LoVo (cell line): ENCODE measurements around the gene STK32B.
"Not testable (repeated sequence)": the region's sequence is repeated elsewhere in the genome, so short reads cannot be mapped to it uniquely, and the experiment has no call there.

Source experiments
- DNase-seq: peaks from one replicate; pipeline ENCODE4 v3.0.0-alpha.2; 2016; ENCODE audit warnings: low spot score

The STK32B gene

GRCh38 chr4:5266991-5267390 is 215.7 kb downstream of the STK32B start:
- DNase-seq = no peak

GRCh38 chr4:5267408-5267807 is 216.1 kb downstream of the STK32B start:
- no peak for DNase-seq

GRCh38 chr4:5276475-5277075 is 225.3 kb downstream of the STK32B start:
- no peak for DNase-seq

DNA sequence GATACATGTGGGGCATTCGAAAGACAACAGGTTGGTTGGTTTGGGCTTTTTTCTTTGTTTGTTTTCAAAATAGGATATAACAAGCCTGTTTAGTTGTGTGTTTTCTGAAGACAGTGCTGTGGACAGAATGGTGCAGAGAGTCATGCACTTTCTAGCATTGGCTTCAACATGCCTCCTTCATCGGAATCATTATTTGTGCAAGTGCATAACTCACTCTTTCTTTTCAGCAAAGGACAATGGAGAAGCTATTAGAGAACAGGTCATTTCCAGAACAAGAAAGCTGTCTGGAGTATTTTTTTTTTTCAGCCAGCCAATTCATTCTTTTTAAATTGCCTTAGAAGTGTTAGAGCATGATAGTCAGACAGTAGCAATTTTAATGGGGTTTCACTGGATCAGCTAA is 225.8 kb downstream of the STK32B start:
- no peak for DNase-seq

DNA sequence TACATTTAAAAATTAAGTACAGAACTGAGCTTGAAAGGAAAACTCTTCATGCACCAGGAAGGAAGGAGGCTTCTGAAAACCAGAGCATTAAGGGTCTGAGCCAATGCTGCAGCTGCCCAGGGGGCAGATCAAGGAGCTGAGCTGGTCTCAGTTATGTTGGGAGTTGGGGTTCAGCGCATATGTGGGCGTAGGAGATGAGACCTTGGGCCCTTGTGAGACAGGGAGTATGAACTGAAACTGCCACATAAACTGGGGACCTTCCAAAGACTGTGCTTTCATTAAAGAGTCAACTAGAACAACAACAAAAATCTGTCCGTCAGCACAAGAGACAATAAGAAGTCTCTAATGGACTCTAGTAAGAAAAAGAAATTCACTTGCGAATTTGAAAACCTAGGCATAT is 226.9 kb downstream of the STK32B start:
- DNase-seq = no peak

- DNase-seq = not testable (repeated sequence)
Observed at GRCh38 chr4:5280069-5280468, 228.8 kb downstream of the STK32B start.

DNA sequence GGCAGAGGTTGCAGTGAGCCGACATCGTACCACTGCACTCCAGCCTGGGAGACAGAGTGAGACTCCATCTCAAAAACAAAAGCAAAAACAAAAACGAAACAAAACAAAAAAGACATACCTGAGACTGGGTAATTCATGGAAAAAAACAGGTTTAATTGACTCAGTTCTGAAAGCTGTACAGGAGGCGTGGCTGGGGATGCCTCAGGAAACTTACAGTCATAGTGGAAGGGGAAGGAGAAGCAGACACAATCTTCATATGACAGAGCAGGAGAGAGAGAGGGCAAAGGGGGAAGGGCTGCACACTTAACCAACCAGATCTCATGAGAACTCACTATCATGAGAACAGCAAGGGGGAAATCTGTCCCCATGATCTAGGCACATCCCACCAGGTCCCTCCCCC is 229.5 kb downstream of the STK32B start:
- no peak for DNase-seq

GRCh38 chr4:5283837-5284236 is 232.6 kb downstream of the STK32B start:
- no peak for DNase-seq

GRCh38 chr4:5284517-5284916 is 233.2 kb downstream of the STK32B start:
- DNase-seq = no peak

GRCh38 chr4:5292101-5292500 is 240.8 kb downstream of the STK32B start:
- DNase-seq = no peak

- DNase-seq = not testable (repeated sequence)
Observed at GRCh38 chr4:5298000-5298787, 246.9 kb downstream of the STK32B start.

GRCh38 chr4:5300283-5300682 is 249.0 kb downstream of the STK32B start:
- DNase-seq = no peak

DNA sequence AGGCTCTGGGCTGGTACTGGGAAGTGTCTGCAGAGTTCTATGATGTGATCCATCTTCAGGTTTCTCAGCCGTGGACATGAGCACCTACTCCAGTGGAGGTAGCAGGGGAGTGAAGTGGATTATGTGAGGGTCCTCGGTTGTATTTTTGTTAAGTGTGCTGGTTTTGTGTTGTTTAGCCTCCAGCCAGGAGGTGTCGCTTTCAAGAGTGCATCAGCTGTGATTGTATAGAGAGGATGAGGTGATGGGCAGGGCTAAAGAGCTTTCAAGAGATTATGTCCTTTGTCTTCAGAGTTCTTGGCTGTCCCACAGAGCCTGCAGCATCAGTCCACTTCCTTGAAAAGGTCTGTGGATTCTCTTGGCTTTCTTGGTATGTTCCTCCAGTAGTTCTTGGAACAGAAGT is 256.6 kb downstream of the STK32B start:
- DNase-seq = no peak

DNA sequence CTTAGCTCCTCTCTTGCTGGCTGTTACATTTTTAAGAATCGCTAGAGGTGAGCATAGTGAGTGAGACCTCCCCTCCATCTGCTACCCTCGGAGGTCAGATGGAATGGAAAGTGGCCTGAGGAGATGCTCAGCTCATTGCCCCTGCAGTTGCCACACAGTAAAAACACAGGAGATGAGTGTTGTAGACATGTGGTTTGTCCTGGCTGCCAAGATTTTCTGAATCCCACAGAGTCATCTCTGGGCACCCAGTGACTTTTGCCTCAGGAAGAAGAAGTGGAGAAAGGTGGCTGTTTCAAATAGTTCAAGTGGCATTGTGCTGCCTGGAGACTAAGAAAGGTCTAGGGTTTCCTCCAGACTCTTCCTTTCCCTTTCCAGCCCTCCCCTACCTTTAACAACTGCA is 271.0 kb downstream of the STK32B start:
- DNase-seq = no peak

DNA sequence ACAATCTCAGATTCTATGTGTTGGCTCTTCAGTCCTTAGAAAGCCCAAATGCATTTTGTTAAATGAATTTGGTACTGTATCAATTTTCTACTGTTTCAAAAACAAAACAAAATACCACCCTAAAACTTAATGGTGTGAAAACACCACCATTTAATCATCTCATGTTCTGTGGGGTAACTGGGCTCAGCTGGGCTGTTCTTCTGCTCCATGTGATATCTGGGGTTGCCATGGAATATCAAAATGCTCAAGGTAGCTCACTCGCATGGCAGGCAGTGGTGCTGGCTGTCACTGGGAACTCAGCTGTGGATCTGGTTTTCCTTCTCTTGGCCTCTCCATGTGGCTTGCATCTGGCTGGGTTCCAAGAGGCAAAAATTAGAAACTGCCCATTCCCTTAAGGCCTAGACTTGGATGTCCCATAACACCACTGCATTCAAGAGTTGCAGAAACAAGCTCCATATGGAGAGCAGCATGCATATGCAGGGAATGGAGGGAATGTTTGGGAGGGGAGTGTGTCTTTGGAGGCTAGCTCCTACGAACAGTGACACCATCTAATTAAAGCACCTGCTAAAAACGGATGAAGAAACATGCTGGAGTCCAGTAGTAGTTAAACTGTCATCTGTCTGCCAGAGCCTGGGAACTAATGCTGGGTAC is 279.2 kb downstream of the STK32B start:
- DNase-seq = no peak

DNA sequence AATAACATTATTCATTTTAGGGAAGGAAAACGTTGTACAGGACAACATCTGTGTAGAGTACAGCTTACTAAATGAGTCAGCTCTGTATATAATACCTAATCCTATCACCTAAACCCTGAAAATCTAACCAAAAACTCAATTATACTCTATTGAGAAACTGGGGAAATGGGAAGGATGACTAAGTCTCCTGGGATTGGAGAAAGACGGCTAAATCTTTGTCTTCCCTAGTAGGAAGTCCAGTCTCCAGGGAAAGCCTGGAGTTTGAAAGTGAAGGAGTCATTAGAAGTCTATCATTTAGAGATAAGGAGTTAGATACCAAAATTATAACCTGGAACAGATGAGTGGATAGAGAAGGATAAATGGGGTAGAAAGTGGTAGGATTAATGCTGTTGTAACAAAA is 286.5 kb downstream of the STK32B start:
- DNase-seq = no peak

DNA sequence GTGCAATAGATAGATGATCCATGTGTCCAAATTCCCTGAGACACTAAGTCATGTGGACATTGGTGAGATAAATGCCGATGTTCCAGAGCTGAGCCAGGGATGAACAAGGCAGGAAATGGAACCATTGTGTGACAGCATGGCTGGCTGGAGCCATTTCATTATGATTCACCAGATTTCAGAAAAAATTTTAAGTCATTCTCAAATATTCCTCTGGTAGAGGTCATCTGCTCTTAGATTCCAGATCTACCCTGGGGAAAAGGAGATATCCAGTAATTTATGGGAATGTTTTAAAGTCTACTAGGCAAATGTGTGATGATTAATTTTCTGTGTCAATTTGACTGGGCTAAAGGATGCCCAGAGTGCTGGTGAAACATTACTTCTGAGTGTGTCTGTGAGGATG is 287.3 kb downstream of the STK32B start:
- no peak for DNase-seq

DNA sequence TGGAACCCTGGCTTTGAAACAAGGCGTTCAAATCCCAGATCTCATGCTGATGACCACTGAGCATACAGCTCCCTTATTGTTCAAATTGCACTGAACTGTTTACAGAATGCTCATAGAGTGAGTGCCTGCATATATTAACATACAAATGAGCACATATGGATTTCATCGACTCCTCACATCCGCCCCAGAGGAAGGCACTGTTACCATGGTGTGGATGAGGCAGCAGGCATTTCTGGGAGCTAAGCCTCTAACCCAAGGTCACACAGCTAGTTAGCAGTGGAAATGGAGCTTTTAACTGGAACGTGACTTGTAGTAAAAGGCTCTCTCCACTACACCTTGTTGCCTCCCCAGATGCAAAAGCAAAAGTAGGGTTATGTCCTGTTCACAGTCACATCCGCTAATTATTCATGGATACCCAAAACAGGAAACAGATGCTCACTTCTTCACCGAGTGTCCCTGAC is 289.7 kb downstream of the STK32B start:
- no peak for DNase-seq

GRCh38 chr4:5341526-5341925 is 290.2 kb downstream of the STK32B start:
- no peak for DNase-seq

DNA sequence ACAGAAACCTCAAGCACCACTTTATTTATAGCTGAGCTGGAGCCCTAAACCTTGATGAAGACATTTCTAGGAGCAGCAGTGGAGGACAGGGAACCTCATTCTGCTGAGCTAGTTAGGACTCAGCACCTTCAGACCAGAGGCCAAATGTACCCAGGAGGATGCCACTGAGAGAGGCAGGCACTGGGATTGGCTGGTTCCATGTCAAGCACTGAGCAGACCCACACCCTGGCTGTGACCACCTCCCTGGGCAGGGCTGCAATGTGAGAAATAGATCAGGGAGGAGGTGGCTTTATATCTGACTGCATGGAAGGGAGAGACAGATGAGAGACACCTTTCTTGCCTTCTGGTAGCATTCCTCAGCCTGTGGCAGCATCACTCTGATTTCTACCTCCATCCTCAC is 304.6 kb downstream of the STK32B start:
- no peak for DNase-seq

GRCh38 chr4:5357870-5358269 is 306.6 kb downstream of the STK32B start:
- no peak for DNase-seq

DNA sequence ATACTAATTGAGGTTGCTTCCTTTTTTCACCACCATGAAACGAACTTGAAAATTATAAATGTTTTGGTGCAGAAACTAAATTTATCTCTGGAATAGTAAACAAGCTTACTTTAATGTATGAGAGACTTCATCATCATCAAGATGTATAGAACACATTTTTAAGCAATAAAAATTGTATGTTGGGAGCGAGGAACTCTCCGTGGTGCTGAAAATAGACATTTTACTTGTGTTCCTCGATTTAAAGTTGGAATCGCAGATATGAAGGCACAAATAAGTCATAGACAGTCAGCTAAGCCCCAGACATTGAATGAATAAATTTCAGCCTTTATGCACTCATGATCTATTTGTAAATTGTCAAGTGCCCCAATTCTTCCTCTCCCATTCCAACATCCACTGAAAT is 310.7 kb downstream of the STK32B start:
- DNase-seq = peak; percentile 28

DNA sequence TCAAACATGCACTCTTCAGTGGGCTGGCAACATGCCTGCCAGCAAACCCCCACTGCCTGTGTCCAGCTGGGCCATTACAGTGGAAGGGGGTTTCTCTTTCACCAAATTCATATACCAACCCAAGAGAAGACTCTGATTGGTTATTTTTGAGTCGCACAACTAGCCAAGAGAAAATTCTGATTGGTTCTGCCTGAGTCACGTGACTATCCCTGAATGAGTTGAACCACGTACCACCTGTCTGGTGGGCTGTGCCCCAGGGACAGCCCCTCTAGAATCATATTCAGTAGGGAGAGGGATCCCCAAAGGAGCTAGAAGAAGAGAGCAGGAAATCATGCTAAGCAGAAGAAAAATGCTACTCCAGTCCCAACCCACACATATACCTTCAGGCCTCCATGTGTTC is 313.1 kb downstream of the STK32B start:
- no peak for DNase-seq
